Spleen (tissue), 11 donors: ENCODE data around the gene TM9SF4. TPM values are rescaled to one million over a fixed set of nuclear protein-coding genes. Genes with fewer than 3 reads are reported as not detected.

ENCODE experiments used
- DNase-seq: peaks from one replicate; pipeline ENCODE4 v3.0.0-alpha.2; 2020
- H3K27ac ChIP-seq, 8 donors: fragments of 200-600 bp; sonication (generic) in 7 of 8; 1 replicate in 4 of 8; 2 replicates in 4 of 8; pipeline versions ENCODE4 v1.5.0 to v1.8.0; 2016 to 2021; ENCODE audit warnings: inconsistent platforms in 4 of 8, mild to moderate bottlenecking in 4 of 8, moderate library complexity in 1 of 8
- H3K27me3 ChIP-seq, 7 donors: fragments of 200-600 bp; sonication (generic) in 6 of 7; replicated peaks in 1 of 7; 1 replicate in 4 of 7; 2 replicates in 3 of 7; pipeline versions ENCODE4 v1.5.0 to v1.8.0; 2016 to 2021; ENCODE audit warnings: inconsistent platforms in 3 of 7, mild to moderate bottlenecking in 1 of 7
- H3K36me3 ChIP-seq, 6 donors: fragments of 200-600 bp; sonication (generic) in 5 of 6; 1 replicate in 4 of 6; 2 replicates in 2 of 6; pipeline versions ENCODE4 v1.5.0 to v1.8.0; 2016 to 2021; ENCODE audit warnings: inconsistent platforms in 2 of 6
- H3K4me1 ChIP-seq, 6 donors: fragments of 200-600 bp; sonication (generic) in 5 of 6; 1 replicate in 3 of 6; 2 replicates in 3 of 6; pipeline versions ENCODE4 v1.5.0 to v1.8.0; 2016 to 2021; ENCODE audit warnings: inconsistent platforms in 3 of 6
- H3K4me3 ChIP-seq, 8 donors: fragments of 200-600 bp; sonication (generic) in 7 of 8; 1 replicate in 4 of 8; 2 replicates in 4 of 8; pipeline versions ENCODE4 v1.5.0 to v1.8.0; 2016 to 2021; ENCODE audit warnings: inconsistent platforms in 4 of 8, mild to moderate bottlenecking in 4 of 8, moderate library complexity in 2 of 8
- H3K9me3 ChIP-seq, 8 donors: fragments of 200-600 bp; sonication (generic) in 7 of 8; 1 replicate in 4 of 8; 2 replicates in 4 of 8; pipeline versions ENCODE4 v1.5.0 to v1.8.0; 2016 to 2021; ENCODE audit warnings: inconsistent platforms in 4 of 8
- POLR2A ChIP-seq, 3 donors: fragments of 450-650 bp; IDR thresholded peaks; one replicate each; pipeline ENCODE4 v1.5.1; 2017; ENCODE audit warnings: antibody characterized with exemption in 3 of 3, mild to moderate bottlenecking in 1 of 3
- POLR2AphosphoS5 ChIP-seq, 3 donors: sonication (generic); formaldehyde crosslinking; IDR thresholded peaks; one replicate each; pipeline ENCODE4 v1.5.1; 2017; ENCODE audit warnings: antibody characterized with exemption in 3 of 3
- WGBS, 5 donors: extraction: QIAGEN DNeasy Blood & Tissue Kit in 3 of 5; methylation state at CpG; one replicate each; pipeline versions ENCODE4 v1.1.5 to v1.1.7; 2013 to 2018; 5-methylcytosine and 5-hydroxymethylcytosine counted together
- intact Hi-C: fragments of 100-400 bp; cut with DNase I; formaldehyde crosslinking; loops from one replicate; pipeline ENCODE4 v1.15.0; 2023; ENCODE audit warnings: low total_unique reads
- polyA plus RNA-seq, 3 donors: library from polyadenylated mRNA; stranded (reverse); fragments of 200-250 nt; gene quantifications; one replicate each; pipeline ENCODE4 v1.2.1, GENCODE V29; 2013
- total RNA-seq, 7 donors: library from RNA; depleted of rRNA in 3 of 7; stranded (reverse); fragments of >200 nt in 3 of 7; fragmentation: NEBNext Ultra II Directional in 4 of 7; extraction: Animal tissue kit (Norgen Biotek cat#: 25700) in 4 of 7; gene quantifications; one replicate each; pipeline versions ENCODE4 v1.1.0 to v1.2.1, GENCODE V29; 2016 to 2021
- TF ChIP-seq, protein P1 (sequence below), 11 experiments: fragments of 200-600 bp in 7 of 11; fragments of 450-650 bp in 4 of 11; sonication (generic) in 4 of 11; IDR thresholded peaks in 8 of 11; conservative IDR thresholded peaks in 3 of 11; 1 replicate in 7 of 11; 2 replicates in 4 of 11; pipeline versions ENCODE4 v1.4.0 to v1.8.0; 2016 to 2021; ENCODE audit warnings: antibody characterized with exemption in 11 of 11, inconsistent platforms in 4 of 11, mild to moderate bottlenecking in 1 of 11
- donor health status: healthy with polysubstance abuse.
- donor health status: DM: no; HTN: no; CAD: no; lungs with moderate emphysema.
- donor health status: DM: no; HTN: no; CAD: no.
- donor health status: Bipolar disorder and iron deficiency.
- donor health status: healthy.
- donor health status: DM: no; HTN: no; CAD: no.
- donor health status: DM: yes; HTN: yes; CAD: no.

Gene TM9SF4
- total and polyA plus RNA-seq, 10 donors: 12.0 to 58.3 (median 41.0) TPM

DNA sequence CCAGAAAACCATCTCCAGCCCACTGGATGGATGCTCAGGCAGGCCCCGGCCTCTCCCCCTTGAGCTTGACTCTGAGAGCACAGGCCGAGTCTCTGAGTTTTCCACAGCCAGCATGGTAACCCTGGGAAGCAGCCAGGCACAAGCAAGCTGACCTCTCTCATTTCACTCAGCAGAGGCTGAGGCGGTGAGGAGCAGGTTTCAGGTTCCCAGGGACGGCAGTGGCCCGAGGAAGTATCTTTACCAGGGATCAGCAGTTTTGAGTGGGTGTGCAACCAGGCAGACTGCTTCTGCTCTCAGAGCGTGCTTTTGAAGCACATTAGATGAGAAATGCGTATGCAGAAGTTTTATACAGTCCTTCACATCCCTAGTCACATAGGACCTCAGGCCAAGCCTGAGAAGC is 44.8 kb upstream of the TM9SF4 start:
- 72 to 83% (median 77%) methylated on average over 7 of the region's 7 CpGs for WGBS, 5 donors
- DNase-seq: no peak
- no peaks in the 10 kb centered on the region for H3K9me3 ChIP-seq
- peaks cover 0 to 92% (median 19%) of the 10 kb centered on the region in 6 donors for H3K4me1 ChIP-seq
- H3K27ac ChIP-seq: peak overlapping the region in 7 of 8 donors; percentile 68 to 92 (median 87)
- H3K4me3 ChIP-seq: peak overlapping the region in 1 of 8 donors; percentile 31
- H3K36me3 ChIP-seq: peaks cover 0 to 15% (median 0%) of the 10 kb centered on the region in 6 donors
- no peaks in the 10 kb centered on the region for H3K27me3 ChIP-seq
- intact Hi-C loops: no loop called here
- TF ChIP-seq POLR2AphosphoS5 (IDR thresholded peaks at IDR 0.05) (peak in 2 of 3 donors; percentile 49 to 53), POLR2A (IDR thresholded peaks at IDR 0.05) (no peak)
- TF ChIP-seq, protein P1, sequence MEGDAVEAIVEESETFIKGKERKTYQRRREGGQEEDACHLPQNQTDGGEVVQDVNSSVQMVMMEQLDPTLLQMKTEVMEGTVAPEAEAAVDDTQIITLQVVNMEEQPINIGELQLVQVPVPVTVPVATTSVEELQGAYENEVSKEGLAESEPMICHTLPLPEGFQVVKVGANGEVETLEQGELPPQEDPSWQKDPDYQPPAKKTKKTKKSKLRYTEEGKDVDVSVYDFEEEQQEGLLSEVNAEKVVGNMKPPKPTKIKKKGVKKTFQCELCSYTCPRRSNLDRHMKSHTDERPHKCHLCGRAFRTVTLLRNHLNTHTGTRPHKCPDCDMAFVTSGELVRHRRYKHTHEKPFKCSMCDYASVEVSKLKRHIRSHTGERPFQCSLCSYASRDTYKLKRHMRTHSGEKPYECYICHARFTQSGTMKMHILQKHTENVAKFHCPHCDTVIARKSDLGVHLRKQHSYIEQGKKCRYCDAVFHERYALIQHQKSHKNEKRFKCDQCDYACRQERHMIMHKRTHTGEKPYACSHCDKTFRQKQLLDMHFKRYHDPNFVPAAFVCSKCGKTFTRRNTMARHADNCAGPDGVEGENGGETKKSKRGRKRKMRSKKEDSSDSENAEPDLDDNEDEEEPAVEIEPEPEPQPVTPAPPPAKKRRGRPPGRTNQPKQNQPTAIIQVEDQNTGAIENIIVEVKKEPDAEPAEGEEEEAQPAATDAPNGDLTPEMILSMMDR (IDR thresholded peaks at IDR 0.05 in 8 of 11, conservative IDR thresholded peaks at IDR 0.05 in 3 of 11): no peak

DNA sequence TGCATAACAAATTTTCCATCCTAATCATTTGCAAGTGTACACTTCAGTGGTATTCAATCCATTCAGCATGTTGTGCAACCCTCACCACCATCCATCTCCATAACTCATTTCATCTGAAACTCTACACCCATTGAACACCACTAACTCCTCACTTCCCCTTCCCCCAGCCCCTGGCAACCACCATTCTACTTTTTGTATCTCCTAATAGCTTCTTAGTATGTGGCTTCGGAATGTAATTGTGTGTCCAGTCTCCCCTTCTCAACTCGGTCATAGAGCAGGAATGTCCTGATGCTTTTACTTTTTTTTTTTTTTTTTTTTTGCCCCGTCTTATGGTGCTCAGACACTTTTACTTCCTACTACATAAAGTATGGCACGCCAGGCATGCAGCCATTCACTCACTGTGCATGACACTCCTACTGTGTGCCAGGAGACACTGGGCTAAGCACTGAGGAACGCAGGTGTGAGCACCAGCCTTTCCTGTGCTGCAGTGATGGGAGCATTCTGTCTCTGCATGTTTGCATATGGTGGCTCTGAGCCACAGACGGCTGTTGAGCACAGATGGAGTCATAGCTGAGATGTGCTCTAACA is 42.2 kb upstream of the TM9SF4 start:
- H3K27me3 ChIP-seq: no peaks in the 10 kb centered on the region
- peaks cover 0 to 97% (median 36%) of the 10 kb centered on the region in 6 donors for H3K4me1 ChIP-seq
- peaks cover 0 to 18% (median under 1%) of the 10 kb centered on the region in 6 donors for H3K36me3 ChIP-seq
- no peaks in the 10 kb centered on the region for H3K9me3 ChIP-seq
- 55 to 80% (median 72%) methylated on average over 6 of the region's 6 CpGs for WGBS, 5 donors
- no peak for DNase-seq
- TF ChIP-seq, protein P1 (IDR thresholded peaks at IDR 0.05 in 8 of 11, conservative IDR thresholded peaks at IDR 0.05 in 3 of 11): no peak
- TF ChIP-seq POLR2AphosphoS5 (IDR thresholded peaks at IDR 0.05) (peak in 2 of 3 donors; percentile 24 to 28), POLR2A (IDR thresholded peaks at IDR 0.05) (no peak)
- intact Hi-C loops: no loop called here
- peak overlapping the region in 7 of 8 donors; percentile 25 to 92 (median 85) for H3K27ac ChIP-seq
- H3K4me3 ChIP-seq: no peak overlapping the region

DNA sequence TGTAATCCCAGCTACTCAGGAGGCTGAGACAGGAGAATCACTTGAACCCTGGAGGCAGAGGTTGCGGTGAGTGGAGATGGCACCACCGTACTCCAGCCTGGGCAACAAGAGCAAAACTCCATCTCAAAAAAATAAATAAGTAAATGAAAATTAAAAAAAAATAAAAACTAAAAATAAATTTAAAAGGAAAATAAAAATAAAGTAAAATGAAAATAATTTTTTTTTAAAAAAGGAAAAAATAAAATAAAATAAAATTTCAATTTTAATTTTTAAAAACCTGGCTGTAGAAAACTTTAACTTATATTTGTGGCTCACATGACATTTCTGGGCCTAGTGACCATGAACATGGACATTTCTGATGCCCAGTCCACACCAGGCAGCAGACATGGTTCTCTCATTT is 41.3 kb upstream of the TM9SF4 start:
- Histone ChIP-seq H3K36me3 (peaks cover 0 to 27% (median 4%) of the 10 kb centered on the region in 6 donors), H3K4me1 (peaks cover 0 to 88% (median 36%) of the 10 kb centered on the region in 6 donors), H3K4me3 (peak overlapping the region in 1 of 8 donors; percentile 43), H3K27ac (peak overlapping the region in 7 of 8 donors; percentile 45 to 92 (median 85)), H3K9me3 (no peaks in the 10 kb centered on the region), H3K27me3 (no peaks in the 10 kb centered on the region)
- WGBS, 5 donors: 50 to 100% (median 96%) methylated on average over 2 of the region's 2 CpGs
- DNase-seq: no peak
- intact Hi-C loops: no loop called here
- TF ChIP-seq POLR2A (IDR thresholded peaks at IDR 0.05): no peak
- TF ChIP-seq POLR2AphosphoS5 (IDR thresholded peaks at IDR 0.05): no peak
- TF ChIP-seq, protein P1 (IDR thresholded peaks at IDR 0.05 in 8 of 11, conservative IDR thresholded peaks at IDR 0.05 in 3 of 11): no peak

DNA sequence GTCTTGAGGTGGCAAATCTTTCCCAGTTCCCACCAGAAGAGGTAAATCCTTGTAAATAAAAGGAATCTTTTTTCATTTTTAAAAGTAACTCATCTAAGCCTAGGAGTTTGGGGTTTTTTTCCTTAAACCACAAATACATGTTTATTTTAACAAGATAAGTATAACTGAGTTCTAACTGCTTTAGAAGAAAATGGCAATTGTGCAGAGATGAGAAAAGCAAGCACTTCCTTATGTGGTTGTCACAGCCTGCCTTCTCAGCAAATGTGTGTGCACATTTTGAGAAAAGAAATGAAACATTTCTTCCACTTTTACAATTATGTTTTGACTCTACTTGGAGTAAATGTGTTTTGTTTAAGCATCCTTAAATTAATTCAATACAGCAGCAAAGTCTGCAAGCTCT is 39.8 kb upstream of the TM9SF4 start:
- H3K4me3 ChIP-seq: peak overlapping the region in 1 of 8 donors; percentile 43

More for the DNA sequence above, 39.8 kb upstream of the TM9SF4 start:
- intact Hi-C loops: no loop called here
- H3K4me1 ChIP-seq: peaks cover 0 to 75% (median 34%) of the 10 kb centered on the region in 6 donors
- no peak for DNase-seq
- peaks cover 0 to 42% (median 11%) of the 10 kb centered on the region in 6 donors for H3K36me3 ChIP-seq
- no peaks in the 10 kb centered on the region for H3K9me3 ChIP-seq
- TF ChIP-seq POLR2AphosphoS5 (IDR thresholded peaks at IDR 0.05) (no peak), POLR2A (IDR thresholded peaks at IDR 0.05) (no peak)
- TF ChIP-seq, protein P1 (IDR thresholded peaks at IDR 0.05 in 8 of 11, conservative IDR thresholded peaks at IDR 0.05 in 3 of 11): no peak
- H3K27ac ChIP-seq: peak overlapping the region in 7 of 8 donors; percentile 45 to 92 (median 84)
- H3K27me3 ChIP-seq: no peaks in the 10 kb centered on the region
